Caco-2 (cell line): ENCODE data around the gene UFC1. TPM values are rescaled to one million over a fixed set of nuclear protein-coding genes. Genes with fewer than 3 reads are reported as not detected.

Source experiments
- BruUV-seq: library from RNA; stranded (reverse); fragments of 400-500 nt; replicated peaks from 2 replicates; lab custom pipeline; 2021; lab: Mats Ljungman, UMichigan
- CTCF ChIA-PET: fragments of 300-600 bp; sonication (Branson Sonifier 250); formaldehyde crosslinking; loops from one replicate; lab custom pipeline; 2022; ENCODE audit warnings: antibody characterized with exemption; lab: Charles Lee
- POLR2A ChIA-PET: fragments of 300-600 bp; sonication (Branson Sonifier 250); formaldehyde crosslinking; loops from one replicate; lab custom pipeline; 2022; ENCODE audit warnings: antibody characterized with exemption; lab: Charles Lee
- DNase-seq, 2 experiments: peaks; one replicate each; pipeline versions ENCODE4 v3.0.0 to v3.0.0-alpha.2; 2020 to 2022
- H3K27me3 ChIP-seq: replicated peaks from 2 replicates; pipeline ENCODE4 v1.6.0; 2011; ENCODE audit warnings: low read length; ENCODE audit not compliant: control insufficient read depth, insufficient read depth
- H3K36me3 ChIP-seq: 2 replicates; pipeline ENCODE4 v1.5.1; 2011; ENCODE audit warnings: low read length; ENCODE audit not compliant: control insufficient read depth, insufficient read depth
- H3K4me1 ChIP-seq: fragments of 250-450 bp; sonication (Bioruptor Pico); 2 replicates; pipeline ENCODE4 v1.5.1; 2020; ENCODE audit warnings: mild to moderate bottlenecking
- H3K4me3 ChIP-seq: 2 replicates; pipeline ENCODE4 v1.5.1; 2011; ENCODE audit warnings: low read depth, mild to moderate bottlenecking, control low read depth, low read length
- H3K9me3 ChIP-seq: fragments of 250-450 bp; sonication (Bioruptor Pico); 2 replicates; pipeline ENCODE4 v1.5.1; 2020; ENCODE audit warnings: mild to moderate bottlenecking, moderate library complexity
- H3K27ac Mint-ChIP-seq: one replicate; pipeline ENCODE4 v1.8.0; 2022; ENCODE audit warnings: mixed read lengths; ENCODE audit not compliant: unreplicated experiment
- H3K27me3 Mint-ChIP-seq: one replicate; pipeline ENCODE4 v1.8.0; 2022; ENCODE audit warnings: mixed read lengths; ENCODE audit not compliant: insufficient read depth, unreplicated experiment
- H3K36me3 Mint-ChIP-seq: one replicate; pipeline ENCODE4 v1.8.0; 2022; ENCODE audit warnings: mild to moderate bottlenecking, mixed read lengths; ENCODE audit not compliant: insufficient read depth, unreplicated experiment
- H3K4me1 Mint-ChIP-seq: one replicate; pipeline ENCODE4 v1.8.0; 2022; ENCODE audit warnings: low read depth, mixed read lengths; ENCODE audit not compliant: unreplicated experiment
- H3K4me3 Mint-ChIP-seq: one replicate; pipeline ENCODE4 v1.8.0; 2022; ENCODE audit warnings: mild to moderate bottlenecking, moderate library complexity, mixed read lengths; ENCODE audit not compliant: unreplicated experiment
- H3K9me3 Mint-ChIP-seq: one replicate; pipeline ENCODE4 v1.8.0; 2022; ENCODE audit warnings: mixed read lengths; ENCODE audit not compliant: unreplicated experiment
- intact Hi-C: fragments of 100-400 bp; cut with micrococcal nuclease; formaldehyde crosslinking; loops from one replicate; pipeline ENCODE4 v1.10.0; 2022; ENCODE audit not compliant: unreplicated experiment
- total RNA-seq: library from RNA; stranded (reverse); gene quantifications from 2 replicates; pipeline ENCODE4 v1.2.3, GENCODE V29; 2022
- TF ChIP-seq, protein P1 (sequence below), 2 experiments: fragments of 200-600 bp in 1 of 2; IDR thresholded peaks; 1 replicate in 1 of 2; 2 replicates in 1 of 2; pipeline versions ENCODE4 v1.5.1 to v1.8.0; 2011 to 2022; ENCODE audit warnings: antibody characterized with exemption in 1 of 2, control low read depth in 1 of 2, inconsistent platforms in 1 of 2, low read depth in 1 of 2, low read length in 1 of 2, mild to moderate bottlenecking in 1 of 2, moderate library complexity in 1 of 2; ENCODE audit not compliant: insufficient read depth in 1 of 2, severe bottlenecking in 1 of 2, unreplicated experiment in 1 of 2

UFC1 gene
- total RNA-seq, 1 experiment from 2014 or later, result 98.2 TPM

DNA sequence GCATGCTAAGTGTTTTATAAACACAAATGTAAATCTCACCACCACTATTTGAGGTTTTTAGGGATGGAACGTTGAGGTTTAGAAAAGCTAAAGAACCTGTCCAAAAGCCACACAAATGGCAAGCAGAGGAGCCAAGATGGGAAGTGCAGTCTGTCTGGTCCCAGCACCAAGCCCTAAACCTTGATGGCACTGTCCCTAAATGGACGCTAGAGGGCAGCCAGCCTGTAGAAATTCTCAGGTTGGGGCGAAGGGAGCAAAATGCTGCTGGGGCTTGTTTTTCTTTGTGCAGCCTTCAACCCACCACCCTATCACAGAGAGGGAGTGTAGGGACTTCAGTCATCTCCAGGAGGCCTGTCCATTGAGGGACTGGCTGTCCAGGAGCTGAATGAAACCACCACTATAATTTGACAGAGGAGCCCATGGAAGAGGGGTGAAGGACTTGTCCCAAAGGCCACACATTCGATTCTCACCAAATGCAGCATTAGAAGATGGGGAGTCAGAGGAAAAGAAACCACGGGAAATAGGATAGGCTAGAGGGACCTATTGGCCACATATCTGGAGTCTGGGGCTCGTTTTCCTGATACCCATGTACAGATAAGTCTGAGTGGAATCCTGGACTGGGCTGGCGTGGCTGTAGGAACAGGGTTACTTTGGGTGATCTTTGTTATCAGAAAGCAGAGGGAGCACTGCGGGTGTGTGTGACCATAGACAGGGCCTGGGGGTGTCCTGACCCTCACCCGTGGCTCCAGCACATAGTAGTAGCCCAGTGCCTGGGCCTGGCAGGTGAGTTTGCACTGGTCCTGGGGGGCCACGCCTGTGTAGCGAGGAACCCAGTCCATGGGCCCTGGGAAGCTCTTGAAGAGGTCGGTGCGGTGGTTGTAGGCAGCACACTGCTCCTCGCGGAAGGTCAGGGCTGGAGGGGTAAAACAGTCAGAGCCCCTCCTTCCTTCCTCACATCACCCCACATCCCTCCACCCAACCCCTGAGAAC lies 39.0 kb downstream of the UFC1 start:
- intact Hi-C loops, result loop anchor here (1.0 kb wide), 4 partner anchors 33 to 190 kb away; no protein-coding TSS in a partner anchor
- no peaks in the 10 kb centered on the region for H3K4me1 ChIP-seq
- TF ChIP-seq, protein P1, sequence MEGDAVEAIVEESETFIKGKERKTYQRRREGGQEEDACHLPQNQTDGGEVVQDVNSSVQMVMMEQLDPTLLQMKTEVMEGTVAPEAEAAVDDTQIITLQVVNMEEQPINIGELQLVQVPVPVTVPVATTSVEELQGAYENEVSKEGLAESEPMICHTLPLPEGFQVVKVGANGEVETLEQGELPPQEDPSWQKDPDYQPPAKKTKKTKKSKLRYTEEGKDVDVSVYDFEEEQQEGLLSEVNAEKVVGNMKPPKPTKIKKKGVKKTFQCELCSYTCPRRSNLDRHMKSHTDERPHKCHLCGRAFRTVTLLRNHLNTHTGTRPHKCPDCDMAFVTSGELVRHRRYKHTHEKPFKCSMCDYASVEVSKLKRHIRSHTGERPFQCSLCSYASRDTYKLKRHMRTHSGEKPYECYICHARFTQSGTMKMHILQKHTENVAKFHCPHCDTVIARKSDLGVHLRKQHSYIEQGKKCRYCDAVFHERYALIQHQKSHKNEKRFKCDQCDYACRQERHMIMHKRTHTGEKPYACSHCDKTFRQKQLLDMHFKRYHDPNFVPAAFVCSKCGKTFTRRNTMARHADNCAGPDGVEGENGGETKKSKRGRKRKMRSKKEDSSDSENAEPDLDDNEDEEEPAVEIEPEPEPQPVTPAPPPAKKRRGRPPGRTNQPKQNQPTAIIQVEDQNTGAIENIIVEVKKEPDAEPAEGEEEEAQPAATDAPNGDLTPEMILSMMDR (IDR thresholded peaks at IDR 0.05; ENCODE audit: insufficient read depth in 1 of 2, low read depth in 1 of 2, low read length in 1 of 2, severe bottlenecking in 1 of 2, unreplicated experiment in 1 of 2), result peak; percentile 80 to 94
- H3K36me3 Mint-ChIP-seq, result no peaks in the 10 kb centered on the region
- ChIA-PET POLR2A (no interaction called here), CTCF (interaction anchor here (0.7 to 2.9 kb wide), 4 partner anchors 27 to 190 kb away, joined by 3 to 12 read pairs (median 4); partner anchors contain the start of genes PPOX and TOMM40L)
- no TSS peak for BruUV-seq
- H3K36me3 ChIP-seq, result no peaks in the 10 kb centered on the region
- H3K4me3 Mint-ChIP-seq, result no peak overlapping the region
- H3K9me3 ChIP-seq, result no peaks in the 10 kb centered on the region
- no peaks in the 10 kb centered on the region for H3K27me3 Mint-ChIP-seq
- H3K9me3 Mint-ChIP-seq, result no peaks in the 10 kb centered on the region
- no peak overlapping the region for H3K4me3 ChIP-seq
- DNase-seq, result peak; percentile 71 to 76
- peaks cover 6% of the 10 kb centered on the region for H3K4me1 Mint-ChIP-seq
- H3K27me3 ChIP-seq, result no peaks in the 10 kb centered on the region
- no peak overlapping the region for H3K27ac Mint-ChIP-seq

DNA sequence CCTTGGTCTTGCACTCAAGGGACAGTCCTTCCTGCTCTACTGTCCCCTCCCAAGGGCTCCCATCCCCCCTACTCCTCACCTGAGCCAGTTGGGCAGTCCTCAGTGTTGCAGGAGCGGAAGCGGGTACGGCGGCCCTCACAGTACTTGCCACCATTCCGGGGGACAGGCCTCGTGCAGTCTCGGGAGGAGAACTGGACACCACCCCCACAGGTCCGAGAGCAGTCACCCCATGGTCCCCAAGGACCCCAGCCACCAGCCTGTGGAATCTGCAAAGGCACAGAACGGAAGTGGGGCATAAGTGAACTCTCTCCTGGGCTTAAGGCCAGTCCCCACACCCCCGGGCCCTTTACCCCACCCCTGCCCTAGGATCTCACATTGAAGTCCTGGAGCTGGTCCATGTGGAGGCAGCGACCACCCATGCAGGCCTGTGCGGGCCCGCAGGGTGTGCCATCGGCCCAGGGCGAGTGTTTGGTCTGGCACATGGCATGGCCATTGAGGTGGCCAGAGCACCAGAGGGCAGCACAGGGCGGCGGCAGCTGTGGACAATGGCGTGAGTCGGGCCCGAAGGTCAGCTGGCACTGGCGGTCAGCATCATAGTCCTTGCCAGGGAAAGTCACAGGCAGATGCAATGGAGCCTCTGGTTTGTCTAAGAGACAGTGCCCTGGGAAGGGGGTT lies 39.9 kb downstream of the UFC1 start:
- Mint-ChIP-seq H3K4me3 (no peak overlapping the region), H3K27ac (no peak overlapping the region), H3K27me3 (no peaks in the 10 kb centered on the region), H3K9me3 (no peaks in the 10 kb centered on the region), H3K4me1 (peaks cover 8% of the 10 kb centered on the region), H3K36me3 (no peaks in the 10 kb centered on the region)
- DNase-seq, result no peak
- no peaks in the 10 kb centered on the region for H3K36me3 ChIP-seq
- CTCF ChIA-PET, result interaction anchor here (1.0 to 2.9 kb wide), 5 partner anchors 32 to 189 kb away, joined by 3 to 12 read pairs (median 4); partner anchors contain the start of gene TOMM40L
- H3K9me3 ChIP-seq, result no peaks in the 10 kb centered on the region
- intact Hi-C loops, result no loop called here
- no peaks in the 10 kb centered on the region for H3K4me1 ChIP-seq
- BruUV-seq, result no TSS peak
- no peaks in the 10 kb centered on the region for H3K27me3 ChIP-seq
- TF ChIP-seq, protein P1 (IDR thresholded peaks at IDR 0.05; ENCODE audit: insufficient read depth in 1 of 2, low read depth in 1 of 2, low read length in 1 of 2, severe bottlenecking in 1 of 2, unreplicated experiment in 1 of 2), result no peak
- H3K4me3 ChIP-seq, result no peak overlapping the region
- POLR2A ChIA-PET, result no interaction called here

DNA sequence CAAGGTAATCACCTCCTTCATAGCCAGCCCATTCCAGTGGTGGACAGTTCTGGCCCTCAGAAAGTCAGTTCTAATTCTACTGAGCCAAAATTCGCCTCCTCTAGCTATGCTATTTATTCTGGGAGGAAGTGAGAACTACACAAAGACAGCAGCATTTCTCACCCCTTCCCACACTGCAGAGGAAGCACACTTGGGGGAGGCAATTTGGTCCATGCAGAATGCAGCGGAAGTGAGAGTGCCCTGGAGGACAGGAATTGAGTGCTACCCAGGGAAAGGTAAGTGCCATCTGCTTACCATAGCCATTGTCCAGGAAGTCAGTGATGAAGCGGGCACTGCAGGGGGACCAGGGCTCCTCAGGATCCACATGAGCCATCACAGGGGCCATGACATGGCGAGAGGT lies 41.4 kb downstream of the UFC1 start:
- BruUV-seq, result no TSS peak
- Mint-ChIP-seq H3K9me3 (no peaks in the 10 kb centered on the region), H3K27ac (no peak overlapping the region), H3K4me1 (peaks cover 18% of the 10 kb centered on the region), H3K36me3 (no peaks in the 10 kb centered on the region), H3K4me3 (no peak overlapping the region), H3K27me3 (no peaks in the 10 kb centered on the region)
- ChIA-PET POLR2A (no interaction called here), CTCF (interaction anchor here (0.6 to 1.4 kb wide), 2 partner anchors 96 to 179 kb away, joined by 4 read pairs; no protein-coding TSS in a partner anchor)
- no peaks in the 10 kb centered on the region for H3K9me3 ChIP-seq
- H3K36me3 ChIP-seq, result no peaks in the 10 kb centered on the region
- H3K4me1 ChIP-seq, result no peaks in the 10 kb centered on the region
- TF ChIP-seq, protein P1 (IDR thresholded peaks at IDR 0.05; ENCODE audit: insufficient read depth in 1 of 2, low read depth in 1 of 2, low read length in 1 of 2, severe bottlenecking in 1 of 2, unreplicated experiment in 1 of 2), result no peak
- no peak overlapping the region for H3K4me3 ChIP-seq
- H3K27me3 ChIP-seq, result no peaks in the 10 kb centered on the region
- intact Hi-C loops, result no loop called here
- DNase-seq, result no peak
